HG03066 (cell line): ENCODE measurements around the gene GFOD2.
A peak's percentile ranks its signal among the peaks of the same experiment; 100 is the strongest.
"Not testable (repeated sequence)": the region's sequence is repeated elsewhere in the genome, so short reads cannot be mapped to it uniquely, and the experiment has no call there.

Source experiments
- ATAC-seq: cut with Tn5 transposase; IDR thresholded peaks from one replicate; pipeline ENCODE4 v1.9.1; 2021; ENCODE audit warnings: low read depth; ENCODE audit not compliant: unreplicated experiment

Gene GFOD2

DNA sequence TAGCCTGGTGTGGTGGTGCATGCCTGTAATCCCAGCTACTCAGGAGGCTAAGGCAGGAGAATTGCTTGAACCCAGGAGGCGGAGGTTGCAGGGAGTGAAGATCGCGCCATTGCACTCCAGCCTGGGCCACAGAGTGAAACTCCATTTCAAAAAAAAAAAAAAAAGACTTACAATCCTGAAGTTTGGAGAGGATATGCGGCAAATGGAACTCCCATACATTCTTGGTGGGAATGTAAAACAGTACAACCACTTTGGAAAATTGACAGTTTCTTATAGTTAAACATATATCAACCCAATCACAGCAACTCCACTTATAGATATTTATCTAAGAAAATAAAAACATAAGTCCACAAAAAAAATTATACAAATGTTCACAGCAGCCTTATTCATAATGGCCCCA lies 11.9 kb downstream of the GFOD2 start:
- no peak for ATAC-seq

DNA sequence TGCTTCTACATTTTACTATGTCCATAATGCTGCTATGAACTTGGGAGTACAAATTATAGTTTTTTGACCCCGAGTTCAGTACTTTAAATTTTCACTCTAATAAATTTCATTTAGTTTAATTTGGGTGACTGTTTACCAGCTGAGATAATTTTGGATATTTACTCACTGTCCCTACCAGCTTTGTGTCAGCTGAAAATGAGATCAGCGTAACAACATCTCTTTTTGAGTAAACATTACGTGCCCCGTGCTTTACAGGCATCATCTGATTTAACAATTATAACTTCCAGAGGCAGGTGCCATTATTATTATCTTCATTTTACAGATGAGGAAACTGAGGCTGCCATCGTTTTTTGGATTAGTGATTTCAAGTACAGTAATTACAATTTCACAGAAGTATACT lies 15.0 kb downstream of the GFOD2 start:
- no peak for ATAC-seq

DNA sequence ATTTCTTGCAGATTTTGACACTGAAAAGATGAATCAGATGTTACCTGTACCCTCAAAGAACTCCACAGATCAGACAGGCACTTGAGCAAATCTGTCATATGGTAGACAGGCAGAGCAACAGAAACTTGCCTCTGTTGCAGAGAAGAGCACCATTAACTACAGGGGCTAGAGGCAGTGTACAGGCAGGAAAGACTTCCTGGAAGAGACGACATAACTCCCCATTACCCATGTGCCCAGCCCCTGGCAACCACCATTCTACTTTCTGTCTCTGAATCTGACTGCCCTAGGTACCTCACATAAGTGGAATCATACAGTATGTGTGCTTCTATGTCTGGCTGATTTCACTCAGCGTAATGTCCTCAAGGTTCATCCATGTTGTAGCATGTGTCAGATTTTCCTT lies 15.5 kb downstream of the GFOD2 start:
- ATAC-seq: no peak

DNA sequence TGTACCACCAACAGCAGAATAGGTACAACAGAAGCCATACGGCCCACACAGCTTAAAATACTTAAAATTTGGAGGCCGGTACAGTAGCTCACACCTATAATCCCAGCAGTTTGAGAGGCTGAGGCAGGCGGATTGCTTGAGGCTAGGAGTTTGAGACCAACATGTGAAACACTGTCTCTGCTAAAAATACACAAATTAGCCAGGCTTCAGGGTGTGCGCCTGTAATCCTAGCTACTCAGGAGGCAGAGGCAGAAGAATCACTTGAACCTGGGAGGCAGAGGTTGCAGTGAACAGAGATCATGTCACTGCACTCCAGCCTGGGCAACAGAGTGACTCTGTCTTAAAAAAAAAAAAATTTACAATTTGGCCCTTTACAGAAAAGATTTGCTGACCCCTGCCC lies 17.0 kb downstream of the GFOD2 start:
- no peak for ATAC-seq

DNA sequence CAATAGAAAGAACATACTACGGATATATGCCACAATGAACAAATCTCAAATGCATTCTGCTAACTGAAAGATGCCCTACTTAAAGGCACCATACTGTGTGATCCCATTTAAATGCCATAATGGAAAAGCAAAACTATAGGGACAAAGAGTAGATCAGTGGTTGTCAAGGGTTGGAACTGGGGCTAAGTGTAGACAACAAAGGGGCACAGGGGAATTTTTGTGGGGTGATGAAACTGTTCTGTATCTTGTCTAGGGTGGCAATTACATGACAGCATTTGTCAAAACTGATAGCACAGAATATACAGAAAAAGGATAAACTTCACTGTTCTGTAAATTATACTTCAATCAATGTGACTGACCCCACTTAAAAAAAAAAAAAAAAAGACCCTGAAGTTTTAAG lies 17.7 kb downstream of the GFOD2 start:
- no peak for ATAC-seq

DNA sequence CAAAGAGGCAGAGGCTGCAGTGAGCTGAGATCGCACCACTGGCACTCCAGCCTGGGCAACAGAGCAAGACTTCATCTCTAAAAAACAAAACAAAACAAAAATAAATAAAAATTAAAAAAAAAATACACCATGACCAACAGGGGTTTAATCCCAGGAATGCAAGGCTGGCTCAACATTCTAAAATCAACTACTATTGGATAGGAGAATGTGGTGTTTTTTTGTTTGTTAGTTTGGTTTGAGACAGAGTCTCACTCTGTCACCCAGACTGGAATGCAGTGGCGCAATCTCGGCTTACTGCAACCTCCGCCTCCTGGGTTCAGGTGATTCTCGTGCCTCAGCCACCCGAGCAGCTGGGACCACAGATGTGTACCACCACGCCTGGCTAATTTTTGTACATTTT lies 19.9 kb downstream of the GFOD2 start:
- no peak for ATAC-seq

DNA sequence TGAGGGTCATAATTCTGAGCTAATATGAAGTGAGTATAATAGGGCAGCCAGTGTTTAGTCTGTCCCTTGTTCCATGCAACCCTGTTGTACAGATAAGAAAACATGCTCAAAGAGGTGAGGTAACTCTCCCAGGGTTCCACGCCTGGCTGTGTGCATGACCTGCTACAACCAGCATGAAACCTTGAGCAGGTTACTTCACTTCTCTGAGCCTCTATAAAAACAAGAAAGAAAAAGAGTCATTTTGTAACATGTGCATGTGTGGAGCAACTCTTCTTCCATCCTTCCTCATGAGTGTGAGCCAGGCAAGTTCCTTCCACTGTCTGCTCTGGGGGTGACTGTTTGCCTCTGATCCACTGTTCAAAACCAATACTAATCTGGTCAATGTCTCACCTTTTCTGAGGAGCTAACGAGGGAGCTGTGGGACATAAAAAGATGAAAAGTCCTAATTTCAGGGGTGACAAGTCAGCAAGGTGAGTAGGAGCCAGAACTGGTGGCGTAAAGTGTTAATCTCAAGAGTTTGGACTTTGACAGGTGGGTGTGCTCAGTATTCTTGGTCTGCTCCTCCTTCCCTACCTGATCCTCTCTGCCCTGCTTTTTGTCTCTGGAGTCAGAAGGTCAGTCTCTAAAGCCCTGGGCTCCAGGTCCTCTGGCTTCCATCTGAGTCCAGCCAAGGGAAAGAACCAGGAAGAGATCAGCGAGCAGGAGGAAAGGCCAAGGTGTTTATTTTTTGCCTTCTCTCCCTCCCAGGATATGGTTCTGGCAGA lies 21.5 kb downstream of the GFOD2 start:
- ATAC-seq: no peak

DNA sequence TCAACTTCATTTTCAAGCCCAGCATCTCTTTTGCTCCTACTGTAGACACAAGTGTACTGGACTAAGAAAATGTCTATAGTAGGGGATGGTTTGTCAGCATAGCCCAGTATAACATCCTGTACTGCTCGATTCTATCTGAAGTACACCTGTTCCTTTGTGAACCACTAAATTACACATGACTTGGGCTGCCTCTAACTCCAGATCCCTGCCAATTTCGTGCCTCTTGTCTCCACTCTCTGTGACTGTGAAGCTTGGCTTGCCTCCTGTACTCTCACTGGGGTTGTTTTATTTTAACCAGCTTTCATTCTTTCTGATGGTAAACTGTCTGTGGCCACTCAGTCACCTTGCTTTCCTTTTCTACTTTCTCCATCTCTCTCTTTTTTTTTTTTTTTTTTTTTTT lies 24.5 kb downstream of the GFOD2 start:
- no peak for ATAC-seq

DNA sequence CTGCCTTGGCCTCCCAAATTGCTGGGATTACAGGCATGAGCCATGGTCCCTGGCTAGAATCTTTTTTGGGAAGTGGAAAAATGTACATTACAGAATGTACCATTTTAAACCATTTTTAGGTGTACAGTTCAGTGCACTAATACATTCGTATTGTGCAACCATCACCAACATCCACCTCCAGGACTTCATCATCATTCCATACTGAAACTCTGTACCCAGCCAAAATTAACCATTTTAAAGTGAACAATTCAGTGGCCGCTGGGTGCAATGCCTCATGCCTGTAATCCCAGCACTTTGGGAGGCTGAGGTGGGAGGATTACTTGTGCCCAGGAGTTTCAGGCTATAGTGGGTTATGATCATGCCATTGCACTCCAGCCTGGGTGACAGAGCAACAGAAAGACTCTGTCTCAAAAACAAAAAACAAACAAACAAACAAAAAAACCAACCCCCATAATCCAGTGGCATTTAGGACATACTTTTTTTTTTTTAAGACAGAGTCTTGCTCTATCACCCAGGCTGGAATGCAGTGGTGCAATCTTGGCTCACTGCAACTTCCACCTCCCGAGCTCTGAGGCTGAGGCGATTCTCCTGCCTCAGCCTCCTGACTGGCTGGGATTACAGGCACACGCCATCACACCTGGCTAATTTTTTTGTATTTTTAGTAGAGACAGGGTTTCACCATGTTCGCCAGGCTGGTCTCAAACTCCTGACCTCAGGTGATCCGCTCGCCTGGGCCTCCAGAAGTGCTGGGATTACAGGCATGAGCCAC lies 25.4 kb downstream of the GFOD2 start:
- not testable (repeated sequence) for ATAC-seq

DNA sequence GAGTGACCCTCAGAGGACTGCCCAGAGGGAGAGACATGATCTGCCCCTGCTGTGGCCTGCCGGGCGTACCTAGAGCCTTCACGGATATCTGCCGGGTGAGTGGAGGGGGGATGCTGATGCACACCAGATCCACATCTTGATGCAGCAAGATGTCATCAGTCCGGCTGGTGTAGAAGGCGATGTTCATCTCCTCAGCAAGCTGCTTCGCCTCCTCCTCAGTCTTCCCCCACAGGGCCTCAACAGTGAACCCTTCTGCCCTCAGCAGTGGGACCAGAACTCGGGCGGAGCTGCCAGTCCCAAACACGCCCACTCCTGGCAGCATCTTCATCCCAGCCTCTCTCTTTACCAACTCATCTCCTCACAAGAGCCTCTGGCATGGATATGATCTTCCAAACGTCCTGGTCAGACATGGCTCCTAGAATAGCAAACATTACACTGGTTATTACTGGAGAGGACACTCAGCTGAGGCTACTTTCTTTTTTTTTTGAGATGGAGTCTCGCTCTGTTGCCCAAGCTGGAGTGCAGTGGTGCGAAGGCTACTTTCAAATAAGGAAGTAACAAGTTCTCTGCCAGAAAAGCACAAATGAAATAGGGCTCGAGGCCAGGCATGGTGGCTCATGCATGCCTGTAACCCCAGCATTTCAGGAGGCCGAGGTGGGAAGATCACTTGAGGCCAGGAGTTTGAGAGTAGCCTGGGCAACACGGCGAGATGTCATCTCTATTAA lies 33.6 kb downstream of the GFOD2 start:
- peak; percentile 58 for ATAC-seq

DNA sequence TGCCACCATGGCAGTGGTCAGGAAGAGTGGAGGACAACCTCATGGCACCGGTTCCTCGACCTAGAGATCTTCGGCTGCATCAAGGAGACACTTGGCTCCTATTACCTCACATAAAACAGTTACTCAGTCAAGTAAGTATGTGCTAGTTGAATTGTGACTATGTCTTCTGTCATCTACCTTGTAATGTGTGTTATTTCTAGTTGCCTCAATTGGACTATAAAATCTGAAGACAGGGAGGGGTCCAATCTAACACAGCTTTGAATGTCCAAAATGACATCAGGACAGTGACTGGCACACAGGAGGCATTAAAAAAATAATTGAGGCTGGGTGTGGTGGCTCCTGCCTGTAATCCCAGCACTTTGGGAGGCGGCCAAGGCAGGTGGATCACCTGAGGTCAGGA lies 35.3 kb downstream of the GFOD2 start:
- no peak for ATAC-seq

DNA sequence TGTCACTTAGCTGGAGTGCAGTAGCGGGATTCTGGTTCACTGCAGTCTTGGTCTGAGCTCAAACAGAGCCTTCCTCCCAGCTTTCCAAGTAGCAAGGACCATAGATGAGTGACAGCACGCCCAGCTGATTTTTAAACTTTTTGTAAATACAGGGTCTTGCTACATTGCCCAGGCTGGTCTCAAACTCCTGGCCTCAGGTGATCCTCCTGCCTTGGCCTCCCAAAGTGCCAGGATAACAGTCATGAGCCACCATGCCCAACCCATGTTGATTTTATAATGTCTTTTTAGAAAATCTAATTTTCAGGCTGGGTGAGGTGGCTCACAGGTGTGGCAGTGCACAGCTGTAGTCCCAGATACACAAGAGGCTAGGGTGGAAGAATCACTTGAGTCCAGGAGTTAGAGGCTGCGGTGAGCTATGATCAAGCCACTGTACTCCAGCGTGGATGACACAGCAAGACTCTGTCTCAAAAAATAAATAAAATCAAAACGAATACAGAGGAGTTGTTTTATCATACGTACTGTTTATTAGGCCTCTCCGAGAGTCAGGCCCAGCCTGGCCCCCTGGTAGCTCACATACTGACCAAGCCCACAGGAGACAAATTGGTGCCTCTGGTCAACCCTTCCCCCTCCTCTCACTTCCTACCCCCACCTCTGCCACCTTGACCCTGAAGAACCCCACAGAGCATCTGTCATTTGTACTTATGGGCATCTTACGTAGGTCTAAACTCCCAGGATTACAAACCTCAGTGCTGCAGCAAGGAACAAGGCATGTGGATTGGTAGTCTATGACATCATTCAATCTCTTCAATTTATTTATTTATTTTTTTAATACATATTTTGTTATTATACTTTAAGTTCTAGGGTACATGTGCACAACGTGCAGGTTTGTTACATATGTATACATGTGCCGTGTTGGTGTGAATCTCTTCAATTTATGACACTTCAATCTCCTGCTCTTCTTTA lies 38.9 kb downstream of the GFOD2 start:
- no peak for ATAC-seq

DNA sequence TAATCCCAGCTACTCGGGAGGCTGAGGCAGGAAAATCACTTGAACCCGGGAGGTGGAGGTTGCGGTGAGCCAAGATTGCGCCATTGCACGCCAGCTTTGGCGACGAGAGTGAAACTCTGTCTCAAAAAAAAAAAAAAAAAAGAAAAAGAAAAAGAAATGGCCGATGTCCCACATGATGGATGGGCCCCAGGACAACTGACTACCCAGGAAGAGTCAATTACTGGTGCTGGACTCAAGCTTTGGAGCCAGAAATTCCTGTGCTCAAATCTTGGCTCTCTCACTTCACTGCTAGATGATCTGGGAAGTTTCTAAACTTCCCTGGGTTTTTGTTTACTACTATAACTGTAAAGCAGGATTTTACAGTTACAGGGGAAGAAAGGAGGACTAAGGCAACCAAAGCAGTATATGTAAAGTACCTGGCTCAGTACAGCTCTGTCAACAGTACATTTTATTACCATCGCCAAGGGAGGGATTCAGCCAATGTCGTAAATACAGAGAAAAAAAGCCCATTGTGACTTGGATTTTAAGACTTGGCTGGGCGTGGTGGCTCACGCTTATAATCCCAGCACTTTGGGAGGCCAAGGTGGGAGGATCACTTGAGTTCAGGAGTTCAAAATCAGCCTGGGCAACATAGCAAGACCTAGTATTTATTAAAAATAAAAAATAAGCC lies 40.6 kb downstream of the GFOD2 start:
- no peak for ATAC-seq

DNA sequence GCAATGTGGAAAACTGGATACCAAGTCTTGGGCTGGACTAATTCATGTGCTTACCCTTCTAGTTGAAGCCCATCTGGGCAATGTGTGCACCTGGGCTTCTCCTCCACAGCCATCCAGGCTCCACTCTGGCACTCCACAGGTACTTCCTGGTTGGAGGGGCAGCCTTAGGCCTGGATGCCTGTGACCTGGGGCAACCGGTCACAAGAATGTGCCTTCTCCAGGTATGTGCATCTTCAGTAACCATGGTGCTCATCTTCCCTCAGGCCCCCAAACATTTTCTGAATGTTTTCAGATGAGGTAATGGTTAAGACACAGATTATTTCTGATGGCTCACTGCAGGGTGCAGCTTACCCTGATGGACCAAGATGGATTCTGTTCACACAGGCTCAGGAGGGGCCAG lies 41.4 kb downstream of the GFOD2 start:
- ATAC-seq: no peak

DNA sequence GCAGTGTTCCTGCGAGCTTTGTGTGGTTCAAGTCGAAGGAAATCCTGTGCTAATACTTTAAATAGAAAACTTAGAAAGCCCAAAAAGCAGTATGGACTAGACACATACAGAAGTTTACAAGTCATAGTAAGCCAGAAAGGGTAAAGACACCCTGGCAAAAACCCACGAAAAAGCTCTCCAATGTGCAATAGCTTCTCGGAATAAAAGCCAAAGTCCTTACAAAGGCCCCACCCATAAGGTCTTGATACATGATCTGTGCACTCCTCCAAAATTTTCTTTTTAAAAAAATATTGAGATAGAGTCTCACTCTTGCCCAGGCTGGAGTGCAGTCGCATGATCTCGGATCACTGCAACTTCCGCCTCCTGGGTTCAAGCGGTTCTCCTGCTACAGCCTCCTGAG lies 42.2 kb downstream of the GFOD2 start:
- ATAC-seq: no peak

DNA sequence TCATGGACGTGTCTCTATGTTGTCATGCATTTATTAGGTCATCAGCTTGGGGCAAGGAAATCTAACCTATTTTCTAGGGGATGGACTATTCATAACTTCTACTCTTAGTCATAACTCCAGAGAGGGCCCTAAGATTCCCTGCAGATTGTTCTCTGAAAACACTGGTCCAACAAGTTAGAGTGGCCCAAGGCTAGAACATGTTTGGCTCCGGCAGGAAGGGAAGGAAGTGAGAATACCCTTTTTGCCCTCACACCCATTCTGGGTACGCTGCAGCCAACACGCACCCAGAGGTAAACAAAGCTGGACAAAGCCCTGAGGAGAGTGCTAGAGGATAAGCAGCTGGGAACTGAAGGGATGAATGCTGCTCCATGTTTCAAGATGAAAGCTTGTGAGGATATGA lies 42.6 kb downstream of the GFOD2 start:
- no peak for ATAC-seq

DNA sequence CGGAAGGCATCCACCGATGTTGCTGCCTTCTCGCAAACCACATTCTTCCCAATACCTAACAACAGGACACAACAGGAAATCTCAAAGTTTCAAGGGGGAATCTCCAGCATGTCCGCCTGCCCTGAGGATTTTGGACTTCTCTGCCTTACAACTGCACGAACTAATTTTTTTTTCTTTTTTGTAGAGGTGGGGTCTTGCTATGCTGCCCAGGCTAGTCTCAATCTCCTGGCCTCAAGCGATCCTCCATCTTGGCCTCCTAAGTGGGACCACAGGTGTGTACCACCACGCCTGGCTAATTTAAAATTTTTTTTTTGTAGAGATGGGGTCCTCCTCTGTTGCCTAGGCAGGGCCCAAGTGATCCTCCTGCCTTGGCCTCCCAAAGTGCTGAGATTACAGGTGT lies 43.1 kb downstream of the GFOD2 start:
- ATAC-seq: no peak

DNA sequence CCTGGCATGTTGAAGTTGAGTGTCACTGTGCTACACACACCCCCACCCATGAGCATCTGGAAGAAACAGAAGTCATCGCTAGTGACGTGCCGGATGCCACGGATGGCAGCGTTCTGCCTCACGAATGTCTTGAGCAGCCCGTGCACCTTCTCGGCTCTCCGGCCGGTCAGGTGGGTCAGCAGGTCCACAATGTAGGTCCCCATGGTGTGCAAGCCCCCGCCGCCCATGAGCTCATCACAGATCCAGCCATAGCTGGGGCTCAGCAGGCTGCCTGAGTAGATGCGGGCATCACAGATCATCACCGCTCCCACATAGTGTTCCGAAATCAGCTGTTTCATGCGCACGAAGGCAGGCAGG lies 43.6 kb downstream of the GFOD2 start:
- ATAC-seq: no peak

DNA sequence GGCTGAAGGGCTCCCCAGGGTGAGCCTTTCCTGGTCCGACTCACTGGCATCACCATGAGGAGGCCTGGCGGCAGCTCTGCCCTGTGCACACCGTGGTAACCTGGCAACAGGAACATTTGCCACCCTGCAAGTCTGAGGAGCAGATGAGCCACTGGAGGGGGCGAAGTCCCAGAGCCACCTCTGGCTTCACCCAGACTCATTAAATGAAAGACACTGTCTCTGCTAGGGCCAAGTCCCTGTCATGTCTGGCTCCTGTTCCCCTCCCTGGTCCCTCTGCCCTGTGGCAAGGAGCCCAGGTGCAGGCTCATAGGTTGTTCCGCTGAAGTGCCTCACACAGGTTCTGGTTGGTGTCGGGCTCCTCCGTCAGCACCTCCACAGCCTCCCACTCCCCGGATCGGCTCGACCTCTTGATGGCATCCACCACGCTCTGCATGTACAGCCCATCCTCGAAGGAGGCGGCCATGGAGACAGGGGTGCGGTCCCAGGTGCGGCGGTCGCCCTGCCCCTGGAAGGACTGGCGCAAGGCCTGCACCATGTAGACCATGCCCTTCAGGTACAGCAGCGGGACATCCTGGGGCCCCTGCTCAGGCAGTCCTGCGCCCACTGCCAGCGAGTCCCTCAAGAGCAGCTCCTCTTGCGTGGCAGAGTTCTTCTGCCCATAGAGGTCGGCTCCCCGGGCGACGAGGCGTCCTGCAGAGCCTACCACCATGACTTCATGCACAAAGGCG lies 44.1 kb downstream of the GFOD2 start:
- no peak for ATAC-seq
